H9 (cell line): ENCODE measurements around the gene MUTYH. TPM values are rescaled to one million over a fixed set of nuclear protein-coding genes. Genes with fewer than 3 reads are reported as not detected.
A peak's percentile ranks its signal among the peaks of the same experiment; 100 is the strongest.

Experiments
- DNase-seq: peaks from one replicate; pipeline ENCODE4 v3.0.0-alpha.2; 2017
- H2AFZ ChIP-seq: one replicate; pipeline ENCODE4 v1.6.1; 2013; ENCODE audit warnings: mild to moderate bottlenecking, low read length, control low read depth, moderate library complexity
- H2AK5ac ChIP-seq: 2 replicates; pipeline ENCODE4 v1.6.1; 2013; ENCODE audit warnings: low read length, control low read depth, mixed read lengths; ENCODE audit not compliant: insufficient read length
- H2BK120ac ChIP-seq: one replicate; pipeline ENCODE4 v1.6.1; 2013; ENCODE audit warnings: low read depth, mild to moderate bottlenecking, low read length, control low read depth, inconsistent platforms; ENCODE audit not compliant: poor library complexity, severe bottlenecking
- H2BK12ac ChIP-seq: 2 replicates; pipeline ENCODE4 v1.6.1; 2013; ENCODE audit warnings: low read length, control low read depth, mixed read lengths, low read depth; ENCODE audit not compliant: insufficient read length
- H2BK15ac ChIP-seq: 2 replicates; pipeline ENCODE4 v1.6.1; 2013; ENCODE audit warnings: low read depth, low read length, control low read depth
- H2BK20ac ChIP-seq: one replicate; pipeline ENCODE4 v1.6.1; 2013; ENCODE audit warnings: low read depth, mild to moderate bottlenecking, low read length, control low read depth, inconsistent platforms; ENCODE audit not compliant: poor library complexity, severe bottlenecking
- H2BK5ac ChIP-seq: 2 replicates; pipeline ENCODE4 v1.6.1; 2013; ENCODE audit warnings: low read length, control low read depth, mixed read lengths; ENCODE audit not compliant: insufficient read length
- H3K14ac ChIP-seq: 2 replicates; pipeline ENCODE4 v1.6.1; 2013; ENCODE audit warnings: low read length, control low read depth; ENCODE audit not compliant: insufficient read depth
- H3K18ac ChIP-seq: 2 replicates; pipeline ENCODE4 v1.6.1; 2013; ENCODE audit warnings: low read depth, mild to moderate bottlenecking, mixed read lengths, low read length, control low read depth; ENCODE audit not compliant: insufficient read length
- H3K23ac ChIP-seq: 2 replicates; pipeline ENCODE4 v1.6.1; 2013; ENCODE audit warnings: low read length, control low read depth, mixed read lengths, low read depth; ENCODE audit not compliant: insufficient read length
- H3K23me2 ChIP-seq: 2 replicates; pipeline ENCODE4 v1.6.1; 2013; ENCODE audit warnings: low read depth, mild to moderate bottlenecking, mixed read lengths, low read length, control low read depth; ENCODE audit not compliant: insufficient read length, poor library complexity, severe bottlenecking
- H3K27ac ChIP-seq: 2 replicates; pipeline ENCODE4 v1.5.1; 2013; ENCODE audit warnings: low read length, control low read depth, mixed read lengths, low read depth; ENCODE audit not compliant: insufficient read length
- H3K27me3 ChIP-seq: 2 replicates; pipeline ENCODE4 v1.6.1; 2013; ENCODE audit warnings: low read length, control low read depth, inconsistent platforms; ENCODE audit not compliant: insufficient read depth
- H3K4ac ChIP-seq: 2 replicates; pipeline ENCODE4 v1.6.1; 2013; ENCODE audit warnings: low read depth, mild to moderate bottlenecking, control low read depth, inconsistent platforms, low read length, moderate library complexity
- H3K4me1 ChIP-seq: 2 replicates; pipeline ENCODE4 v1.6.1; 2013; ENCODE audit warnings: low read length, control low read depth, inconsistent platforms; ENCODE audit not compliant: insufficient read depth
- H3K4me2 ChIP-seq: 2 replicates; pipeline ENCODE4 v1.6.1; 2013; ENCODE audit warnings: low read length, control low read depth, mixed read lengths; ENCODE audit not compliant: insufficient read length, insufficient read depth
- H3K56ac ChIP-seq: 2 replicates; pipeline ENCODE4 v1.6.1; 2013; ENCODE audit warnings: low read depth, mild to moderate bottlenecking, mixed read lengths, low read length, control low read depth; ENCODE audit not compliant: insufficient read length
- H3K79me1 ChIP-seq: 2 replicates; pipeline ENCODE4 v1.6.1; 2013; ENCODE audit warnings: low read depth, mild to moderate bottlenecking, moderate library complexity, low read length, control low read depth, inconsistent platforms; ENCODE audit not compliant: insufficient read depth, poor library complexity, severe bottlenecking
- H3K79me2 ChIP-seq: 2 replicates; pipeline ENCODE4 v1.6.1; 2013; ENCODE audit warnings: low read length, control low read depth, inconsistent platforms; ENCODE audit not compliant: insufficient read depth
- H3K9ac ChIP-seq: 2 replicates; pipeline ENCODE4 v1.6.1; 2013; ENCODE audit warnings: low read length, control low read depth, mixed read lengths; ENCODE audit not compliant: insufficient read length; ENCODE audit errors: extremely low read depth
- H3K9me3 ChIP-seq: one replicate; pipeline ENCODE4 v1.6.1; 2013; ENCODE audit warnings: low read depth, low read length, inconsistent platforms; ENCODE audit not compliant: control insufficient read depth
- H3T11ph ChIP-seq: one replicate; pipeline ENCODE4 v1.6.1; 2013; ENCODE audit warnings: mild to moderate bottlenecking, low read length, control low read depth, inconsistent platforms
- H4K20me1 ChIP-seq: one replicate; pipeline ENCODE4 v1.6.1; 2013; ENCODE audit not compliant: control insufficient read depth, insufficient read length, insufficient read depth
- H4K5ac ChIP-seq: 2 replicates; pipeline ENCODE4 v1.6.1; 2013; ENCODE audit warnings: low read depth, mild to moderate bottlenecking, mixed read lengths, low read length, control low read depth; ENCODE audit not compliant: insufficient read length
- H4K8ac ChIP-seq: replicated peaks from 2 replicates; pipeline ENCODE4 v1.6.1; 2013; ENCODE audit warnings: low read length, control low read depth, mixed read lengths, low read depth; ENCODE audit not compliant: insufficient read length
- H4K91ac ChIP-seq: 2 replicates; pipeline ENCODE4 v1.6.1; 2013; ENCODE audit warnings: low read depth, mild to moderate bottlenecking, moderate library complexity, mixed read lengths, low read length, control low read depth; ENCODE audit not compliant: insufficient read length
- H3K27ac Mint-ChIP-seq, 3 experiments: 2 replicates in 2 of 3; 3 replicates in 1 of 3; pipeline ENCODE4 v1.8.0; 2020 to 2021; ENCODE audit warnings: mixed read lengths in 3 of 3, mild to moderate bottlenecking in 1 of 3, moderate library complexity in 1 of 3
- H3K27me3 Mint-ChIP-seq: 2 replicates; pipeline ENCODE4 v1.8.0; 2021; ENCODE audit warnings: low read depth, mild to moderate bottlenecking, moderate library complexity, mixed read lengths
- H3K36me3 Mint-ChIP-seq, 3 experiments: 2 replicates in 2 of 3; 3 replicates in 1 of 3; pipeline ENCODE4 v1.8.0; 2020 to 2021; ENCODE audit warnings: low read depth in 3 of 3, mixed read lengths in 3 of 3; ENCODE audit not compliant: insufficient read depth in 1 of 3
- H3K4me1 Mint-ChIP-seq, 2 experiments: 2 replicates each; pipeline ENCODE4 v1.8.0; 2020; ENCODE audit warnings: mixed read lengths in 2 of 2
- H3K4me3 Mint-ChIP-seq, 2 experiments: 2 replicates in 1 of 2; 3 replicates in 1 of 2; pipeline ENCODE4 v1.8.0; 2020 to 2021; ENCODE audit warnings: mild to moderate bottlenecking in 2 of 2, mixed read lengths in 2 of 2, moderate library complexity in 1 of 2
- H3K9me3 Mint-ChIP-seq, 2 experiments: 2 replicates in 1 of 2; 3 replicates in 1 of 2; pipeline ENCODE4 v1.8.0; 2020; ENCODE audit warnings: mild to moderate bottlenecking in 2 of 2, mixed read lengths in 2 of 2, moderate library complexity in 1 of 2
- WGBS: extraction: QIAGEN DNeasy Blood & Tissue Kit; methylation state at CpG from one replicate; pipeline ENCODE4 v1.1.7; 2013; ENCODE audit warnings: missing lambda C conversion rate, low lambda C conversion rate, mixed read lengths; ENCODE audit not compliant: insufficient read length; ENCODE audit errors: extremely low coverage; 5-methylcytosine and 5-hydroxymethylcytosine counted together
- total RNA-seq: library from RNA; stranded (reverse); gene quantifications from 2 replicates; pipeline ENCODE4 v1.2.1, GENCODE V29; 2021
- TF ChIP-seq, protein P1 (sequence below): fragments of 200-600 bp; sonication (generic); conservative IDR thresholded peaks from 3 replicates; pipeline ENCODE4 v1.8.0; 2021; ENCODE audit warnings: antibody characterized with exemption, mild to moderate bottlenecking

Gene MUTYH
- total RNA-seq, 1 experiment from 2014 or later, result 52.6 TPM

DNA sequence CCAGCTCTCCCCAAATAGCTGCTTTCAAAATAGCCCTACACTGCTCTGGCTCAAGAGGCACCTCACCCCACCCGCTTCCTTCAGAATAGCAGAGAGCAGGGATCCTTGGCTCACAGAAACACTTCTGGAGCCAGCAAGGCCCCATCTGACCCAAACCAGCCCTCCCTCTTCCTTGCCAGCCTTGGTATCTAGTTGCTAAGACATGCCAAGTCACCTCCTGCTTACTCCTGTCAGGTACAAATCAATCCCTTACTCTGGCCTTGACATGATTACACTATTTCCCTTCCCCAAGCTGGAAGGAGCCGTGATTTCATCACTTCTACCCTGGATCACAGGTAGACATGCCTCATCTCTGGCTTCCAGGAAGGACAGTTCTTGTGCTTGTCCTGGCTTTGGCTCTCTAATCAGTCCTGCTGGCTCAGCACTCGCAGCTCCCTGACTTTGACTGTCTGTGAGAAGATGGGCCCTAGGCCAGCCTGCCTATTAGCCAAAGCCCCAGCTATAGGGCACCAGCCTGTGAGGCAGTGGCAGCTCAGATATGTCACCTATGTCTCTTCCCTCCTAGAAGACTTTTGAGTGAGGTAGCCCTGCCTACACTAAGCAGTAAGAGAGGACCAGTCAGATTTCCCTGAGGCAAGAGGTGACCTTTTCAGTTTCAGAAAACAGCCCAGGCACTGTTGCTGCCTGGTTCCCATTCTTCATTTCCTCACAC lies 8.9 kb upstream of the MUTYH start:
- Histone ChIP-seq H2BK12ac (no peak overlapping the region), H3K14ac (no peak overlapping the region), H3K79me1 (no peaks in the 10 kb centered on the region), H2BK120ac (no peak overlapping the region), H3K9me3 (no peaks in the 10 kb centered on the region), H3K79me2 (no peaks in the 10 kb centered on the region), H3T11ph (no peak overlapping the region), H3K56ac (no peak overlapping the region), H4K20me1 (no peaks in the 10 kb centered on the region), H2BK20ac (no peak overlapping the region), H4K8ac (no peak overlapping the region), H3K18ac (no peak overlapping the region), H2BK15ac (no peak overlapping the region), H3K4ac (no peak overlapping the region), H3K27me3 (no peaks in the 10 kb centered on the region), H4K91ac (no peak overlapping the region), H2AK5ac (no peak overlapping the region), H2BK5ac (no peak overlapping the region), H3K9ac (no peak overlapping the region), H3K4me2 (no peak overlapping the region), H2AFZ (no peak overlapping the region), H3K27ac (no peak overlapping the region), H3K4me1 (no peaks in the 10 kb centered on the region), H3K23ac (no peak overlapping the region), H3K23me2 (no peaks in the 10 kb centered on the region), H4K5ac (no peak overlapping the region)
- Mint-ChIP-seq H3K4me3 (no peak overlapping the region), H3K4me1 (no peaks in the 10 kb centered on the region), H3K36me3 (peaks cover 6 to 24% (median 6%) of the 10 kb centered on the region in 3 experiments; a peak in 5 of 7 replicates), H3K27me3 (no peaks in the 10 kb centered on the region), H3K9me3 (no peaks in the 10 kb centered on the region), H3K27ac (peak overlapping the region in 1 of 3 experiments; percentile 31; a peak in 2 of 7 replicates)
- no CpG with 5 or more reads among the region's 3 CpGs for WGBS
- TF ChIP-seq, protein P1, sequence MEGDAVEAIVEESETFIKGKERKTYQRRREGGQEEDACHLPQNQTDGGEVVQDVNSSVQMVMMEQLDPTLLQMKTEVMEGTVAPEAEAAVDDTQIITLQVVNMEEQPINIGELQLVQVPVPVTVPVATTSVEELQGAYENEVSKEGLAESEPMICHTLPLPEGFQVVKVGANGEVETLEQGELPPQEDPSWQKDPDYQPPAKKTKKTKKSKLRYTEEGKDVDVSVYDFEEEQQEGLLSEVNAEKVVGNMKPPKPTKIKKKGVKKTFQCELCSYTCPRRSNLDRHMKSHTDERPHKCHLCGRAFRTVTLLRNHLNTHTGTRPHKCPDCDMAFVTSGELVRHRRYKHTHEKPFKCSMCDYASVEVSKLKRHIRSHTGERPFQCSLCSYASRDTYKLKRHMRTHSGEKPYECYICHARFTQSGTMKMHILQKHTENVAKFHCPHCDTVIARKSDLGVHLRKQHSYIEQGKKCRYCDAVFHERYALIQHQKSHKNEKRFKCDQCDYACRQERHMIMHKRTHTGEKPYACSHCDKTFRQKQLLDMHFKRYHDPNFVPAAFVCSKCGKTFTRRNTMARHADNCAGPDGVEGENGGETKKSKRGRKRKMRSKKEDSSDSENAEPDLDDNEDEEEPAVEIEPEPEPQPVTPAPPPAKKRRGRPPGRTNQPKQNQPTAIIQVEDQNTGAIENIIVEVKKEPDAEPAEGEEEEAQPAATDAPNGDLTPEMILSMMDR, result no peak
- no peak for DNase-seq
